HepG2 (cell line): ENCODE data around the gene SENP5. TPM values are rescaled to one million over a fixed set of nuclear protein-coding genes. Genes with fewer than 3 reads are reported as not detected.

ENCODE experiments used
- ATAC-seq: fragments of 200-7000 bp; cut with Tn5 transposase; 3 replicates; pipeline ENCODE4 v1.9.1; 2020; ENCODE audit warnings: mild to moderate bottlenecking, moderate library complexity
- BruUV-seq: library from RNA; stranded (reverse); fragments of 400-500 nt; replicated peaks from 2 replicates; lab custom pipeline; 2021; lab: Mats Ljungman, UMichigan
- CTCF ChIA-PET: fragments of 300-600 bp; formaldehyde crosslinking; extraction: SDS; loops from one replicate; lab custom pipeline; 2021; ENCODE audit warnings: low total read pairs, inconsistent platforms, low intra/inter-chr PET ratio; lab: Yijun Ruan, JAX
- POLR2A ChIA-PET: fragments of 350-600 bp; sonication (Branson Sonifier 250); formaldehyde crosslinking; loops from one replicate; lab custom pipeline; 2020; ENCODE audit warnings: antibody characterized with exemption, inconsistent platforms; lab: Yijun Ruan, JAX
- DNase-seq: peaks from one replicate; pipeline ENCODE4 v3.0.0-alpha.2; 2015; ENCODE audit warnings: low spot score
- FAIRE-seq: peaks from 3 replicates; lab custom pipeline; 2011; peaks lifted over from hg19 to GRCh38; lab: Jason Lieb, UNC
- H2AFZ ChIP-seq: one replicate; pipeline ENCODE4 v1.6.1; 2011; ENCODE audit warnings: low read length, inconsistent platforms
- H3K27ac ChIP-seq: fragments of 300-600 bp; 3 replicates; pipeline ENCODE4 v1.8.0; 2011; ENCODE audit warnings: mixed run types, mild to moderate bottlenecking, mixed read lengths, low read length, inconsistent platforms; ENCODE audit not compliant: insufficient read depth; ENCODE audit errors: extremely low read length
- H3K27me3 ChIP-seq, 2 experiments: fragments of 200-600 bp in 1 of 2; 2 replicates in 1 of 2; 3 replicates in 1 of 2; pipeline versions ENCODE4 v1.6.0 to v1.8.0; 2011; ENCODE audit warnings: low read length in 2 of 2, mild to moderate bottlenecking in 2 of 2, moderate library complexity in 2 of 2, inconsistent platforms in 1 of 2; ENCODE audit not compliant: insufficient read depth in 2 of 2, control insufficient read depth in 1 of 2
- H3K36me3 ChIP-seq, 2 experiments: fragments of 200-600 bp in 1 of 2; replicated peaks in 1 of 2; 2 replicates in 1 of 2; 3 replicates in 1 of 2; pipeline versions ENCODE4 v1.5.1 to v1.8.0; 2011; ENCODE audit warnings: low read length in 2 of 2, inconsistent platforms in 1 of 2; ENCODE audit not compliant: insufficient read depth in 2 of 2, control insufficient read depth in 1 of 2
- H3K4me1 ChIP-seq: 2 replicates; pipeline ENCODE4 v1.5.1; 2012; ENCODE audit warnings: low read length, inconsistent platforms; ENCODE audit not compliant: insufficient read depth
- H3K4me2 ChIP-seq: 2 replicates; pipeline ENCODE4 v1.6.0; 2011; ENCODE audit warnings: low read depth, low read length, inconsistent platforms
- H3K4me3 ChIP-seq, 3 experiments: fragments of 200-600 bp in 1 of 3; sonication (generic), shearing (Covaris generic) in 1 of 3; replicated peaks in 1 of 3; 2 replicates each; pipeline ENCODE4 v1.5.1; 2011 to 2016; ENCODE audit warnings: low read length in 3 of 3, inconsistent platforms in 2 of 3, low read depth in 2 of 3, mild to moderate bottlenecking in 2 of 3, control low read depth in 1 of 3, mixed read lengths in 1 of 3; ENCODE audit not compliant: insufficient read depth in 1 of 3
- H3K79me2 ChIP-seq: one replicate; pipeline ENCODE4 v1.6.1; 2011; ENCODE audit warnings: low read length, inconsistent platforms; ENCODE audit not compliant: insufficient read depth
- H3K9ac ChIP-seq: 2 replicates; pipeline ENCODE4 v1.6.0; 2011; ENCODE audit warnings: mild to moderate bottlenecking, low read depth, low read length, inconsistent platforms; ENCODE audit not compliant: insufficient read depth
- H3K9me3 ChIP-seq: 2 replicates; pipeline ENCODE4 v1.5.1; 2012; ENCODE audit warnings: mild to moderate bottlenecking, low read length
- H4K20me1 ChIP-seq: 2 replicates; pipeline ENCODE4 v1.6.0; 2011; ENCODE audit warnings: inconsistent platforms, mild to moderate bottlenecking, low read length, moderate library complexity; ENCODE audit not compliant: insufficient read depth
- GTF3A ChIP-seq: sonication (generic); formaldehyde crosslinking; conservative IDR thresholded peaks from 2 replicates; pipeline ENCODE4 v1.4.0; 2020; ENCODE audit warnings: mild to moderate bottlenecking, missing genetic modification reagents
- HCFC1 ChIP-seq: fragments of 150-350 bp; IDR thresholded peaks from 2 replicates; pipeline ENCODE4 v1.6.1; 2014; ENCODE audit warnings: low read depth, low read length
- HDAC6 ChIP-seq: fragments of 200-600 bp; sonication (generic); IDR thresholded peaks from 2 replicates; pipeline ENCODE4 v1.7.0; 2017; ENCODE audit warnings: mild to moderate bottlenecking, antibody characterized with exemption, low read length, low read depth
- HOMEZ ChIP-seq: IDR thresholded peaks from 2 replicates; pipeline ENCODE4 v1.6.1; 2016; ENCODE audit warnings: low read depth
- HOXA5 ChIP-seq: sonication (generic); formaldehyde crosslinking; IDR thresholded peaks from 2 replicates; pipeline ENCODE4 v1.4.0; 2020; ENCODE audit warnings: missing genetic modification reagents
- PAF1 ChIP-seq: IDR thresholded peaks from 2 replicates; pipeline ENCODE4 v1.6.1; 2016; ENCODE audit warnings: missing genetic modification reagents, missing compliant biosample characterization
- RFXANK ChIP-seq: IDR thresholded peaks from 2 replicates; pipeline ENCODE4 v1.6.1; 2016
- RXRA ChIP-seq: sonication (generic); formaldehyde crosslinking; IDR thresholded peaks from 2 replicates; pipeline ENCODE4 v1.5.1; 2020; ENCODE audit warnings: missing genetic modification reagents
- ZHX1 ChIP-seq: sonication (generic); formaldehyde crosslinking; IDR thresholded peaks from 2 replicates; pipeline ENCODE4 v1.8.1; 2022; ENCODE audit warnings: low read depth, mild to moderate bottlenecking, missing genetic modification reagents
- ZNF484 ChIP-seq: sonication (generic); formaldehyde crosslinking; IDR thresholded peaks from 2 replicates; pipeline ENCODE4 v1.5.1; 2020; ENCODE audit warnings: mild to moderate bottlenecking, low read depth, missing genetic modification reagents, borderline replicate concordance
- ZNF576 ChIP-seq: sonication (generic); formaldehyde crosslinking; IDR thresholded peaks from 2 replicates; pipeline ENCODE4 v1.4.0; 2020; ENCODE audit warnings: mild to moderate bottlenecking, missing genetic modification reagents
- WGBS: methylation state at CpG from one replicate; pipeline ENCODE4 v1.1.6; 2017; ENCODE audit warnings: low lambda C conversion rate; 5-methylcytosine and 5-hydroxymethylcytosine counted together
- in situ Hi-C: cut with HindIII; loops from 2 replicates; pipeline ENCODE4 v1.10.0; 2017; ENCODE audit warnings: low pct_unique_long_range_greater_than_20kb; ENCODE audit not compliant: extremely low pct_ligation_motif_present
- intact Hi-C: fragments of 100-400 bp; cut with micrococcal nuclease; formaldehyde crosslinking; loops from one replicate; pipeline ENCODE4 v1.10.0; 2022; ENCODE audit not compliant: unreplicated experiment
- polyA plus RNA-seq, 8 experiments: library from polyadenylated mRNA; depleted of rRNA in 3 of 8; stranded (reverse) in 7 of 8; unstranded in 1 of 8; fragments of >200 nt; fragmentation: Illumina TruSeq in 4 of 8; extraction: Trizol in 4 of 8; gene quantifications; 2 replicates each; pipeline versions ENCODE4 v1.2.1 to v1.2.3, GENCODE V29; 2011 to 2016; ENCODE audit warnings: low read depth in 4 of 8, missing spikeins in 1 of 8, mixed read lengths in 1 of 8; ENCODE audit not compliant: insufficient read depth in 1 of 8
- total RNA-seq, 5 experiments: library from RNA; depleted of rRNA; stranded (reverse); fragments of >200 nt; fragmentation: Illumina TruSeq; extraction: Trizol; gene quantifications; 2 replicates each; pipeline ENCODE4 v1.2.3, GENCODE V29; 2016; ENCODE audit warnings: low read depth in 1 of 5

SENP5 gene
- total and polyA plus RNA-seq, 2 of the 13 experiments (the other 11 are each of a cell fraction or from before 2014, with no cell fraction given), result 17.6 to 30.9 TPM

GRCh38 chr3:196821806-196822355 lies 45.8 kb upstream of the SENP5 start:
- H3K4me3 ChIP-seq, result no peak overlapping the region
- ATAC-seq (no peak), FAIRE-seq (no peak), DNase-seq (no peak)
- no peaks in the 10 kb centered on the region for H3K27me3 ChIP-seq
- H3K9ac ChIP-seq, result no peak overlapping the region
- H3K4me1 ChIP-seq, result no peaks in the 10 kb centered on the region
- H2AFZ ChIP-seq, result no peak overlapping the region
- 96% methylated on average over 6 of the region's 6 CpGs for WGBS
- BruUV-seq, result no TSS peak
- in situ Hi-C loops (no loop called here), intact Hi-C loops (no loop called here)
- H4K20me1 ChIP-seq, result no peaks in the 10 kb centered on the region
- ChIA-PET POLR2A (no interaction called here), CTCF (no interaction called here)
- no peaks in the 10 kb centered on the region for H3K79me2 ChIP-seq
- H3K4me2 ChIP-seq, result no peak overlapping the region
- no peak for TF ChIP-seq PAF1
- no peak for TF ChIP-seq ZHX1 (CRISPR knock-in tag)
- no peak for TF ChIP-seq GTF3A (CRISPR knock-in tag)
- TF ChIP-seq HCFC1, result no peak
- no peak for TF ChIP-seq RXRA (CRISPR knock-in tag)
- no peak for TF ChIP-seq HDAC6
- no peak for TF ChIP-seq RFXANK (CRISPR knock-in tag)
- TF ChIP-seq HOMEZ, result no peak
- no peak for TF ChIP-seq ZNF484
- TF ChIP-seq HOXA5 (CRISPR knock-in tag), result no peak
- TF ChIP-seq ZNF576 (CRISPR knock-in tag), result no peak
- H3K36me3 ChIP-seq, result peaks cover 18 to 59% of the 10 kb centered on the region in 2 experiments
- H3K9me3 ChIP-seq, result no peaks in the 10 kb centered on the region
- no peak overlapping the region for H3K27ac ChIP-seq
